M059J (cell line): Measurements from ENCODE around the gene KLHL42. TPM values are rescaled to one million over a fixed set of nuclear protein-coding genes. Genes with fewer than 3 reads are reported as not detected.
"Not testable (repeated sequence)": the region's sequence is repeated elsewhere in the genome, so short reads cannot be mapped to it uniquely, and the experiment has no call there.

Experiments
- DNase-seq: peaks from one replicate; pipeline ENCODE4 v3.0.0-alpha.2; 2012; ENCODE audit warnings: low read depth
- total RNA-seq: library from RNA; depleted of rRNA; stranded (reverse); fragments of >200 nt; shearing (Covaris generic); gene quantifications from 2 replicates; pipeline ENCODE4 v1.2.3, GENCODE V29; 2014; rRNA removed

KLHL42 gene, protein sequence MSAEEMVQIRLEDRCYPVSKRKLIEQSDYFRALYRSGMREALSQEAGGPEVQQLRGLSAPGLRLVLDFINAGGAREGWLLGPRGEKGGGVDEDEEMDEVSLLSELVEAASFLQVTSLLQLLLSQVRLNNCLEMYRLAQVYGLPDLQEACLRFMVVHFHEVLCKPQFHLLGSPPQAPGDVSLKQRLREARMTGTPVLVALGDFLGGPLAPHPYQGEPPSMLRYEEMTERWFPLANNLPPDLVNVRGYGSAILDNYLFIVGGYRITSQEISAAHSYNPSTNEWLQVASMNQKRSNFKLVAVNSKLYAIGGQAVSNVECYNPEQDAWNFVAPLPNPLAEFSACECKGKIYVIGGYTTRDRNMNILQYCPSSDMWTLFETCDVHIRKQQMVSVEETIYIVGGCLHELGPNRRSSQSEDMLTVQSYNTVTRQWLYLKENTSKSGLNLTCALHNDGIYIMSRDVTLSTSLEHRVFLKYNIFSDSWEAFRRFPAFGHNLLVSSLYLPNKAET
- total RNA-seq, result 9.1 and 13.2 TPM in 2 replicates

DNA sequence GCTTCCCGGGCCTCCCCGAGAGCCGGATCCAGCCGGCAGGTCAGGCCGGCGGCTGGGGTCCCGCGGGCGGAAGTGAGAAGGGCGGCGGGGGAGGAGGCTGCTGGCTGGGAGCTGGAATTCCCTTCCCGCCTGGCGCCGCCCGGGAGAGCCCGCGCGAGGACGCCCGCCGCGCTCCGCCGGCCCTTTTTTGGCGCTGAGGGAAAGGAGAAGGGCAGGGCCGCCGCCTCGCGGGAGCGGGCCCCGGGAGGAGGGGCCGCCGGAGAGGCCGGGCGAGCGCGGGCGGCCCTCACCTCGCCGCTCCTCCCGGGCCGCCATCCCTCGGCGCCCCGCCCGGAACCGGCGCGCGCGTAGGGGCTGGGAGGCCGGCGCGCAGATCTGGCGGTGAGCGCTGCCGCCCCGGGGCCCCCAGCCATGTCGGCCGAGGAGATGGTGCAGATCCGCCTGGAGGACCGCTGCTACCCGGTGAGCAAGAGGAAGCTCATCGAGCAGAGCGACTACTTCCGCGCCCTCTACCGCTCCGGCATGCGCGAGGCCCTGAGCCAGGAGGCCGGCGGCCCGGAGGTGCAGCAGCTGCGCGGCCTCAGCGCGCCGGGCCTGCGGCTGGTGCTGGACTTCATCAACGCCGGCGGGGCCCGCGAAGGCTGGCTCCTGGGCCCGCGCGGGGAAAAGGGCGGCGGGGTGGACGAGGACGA, at the start of gene KLHL42, which contains the start of gene MANSC4:
Gene KLHL42 (plus strand): TSS at position 314 of the 692 bp plus-strand sequence. CDS start 98 bp downstream, at position 412.
Gene MANSC4 (minus strand): TSS at position 317 of the 692 bp plus-strand sequence. CDS start 8,960 bp downstream, outside the sequence.
- DNase-seq, result peak; percentile 69

GRCh38 chr12:27732281-27732680, 47.8 kb upstream of the KLHL42 start:
- DNase-seq, result no peak

DNA sequence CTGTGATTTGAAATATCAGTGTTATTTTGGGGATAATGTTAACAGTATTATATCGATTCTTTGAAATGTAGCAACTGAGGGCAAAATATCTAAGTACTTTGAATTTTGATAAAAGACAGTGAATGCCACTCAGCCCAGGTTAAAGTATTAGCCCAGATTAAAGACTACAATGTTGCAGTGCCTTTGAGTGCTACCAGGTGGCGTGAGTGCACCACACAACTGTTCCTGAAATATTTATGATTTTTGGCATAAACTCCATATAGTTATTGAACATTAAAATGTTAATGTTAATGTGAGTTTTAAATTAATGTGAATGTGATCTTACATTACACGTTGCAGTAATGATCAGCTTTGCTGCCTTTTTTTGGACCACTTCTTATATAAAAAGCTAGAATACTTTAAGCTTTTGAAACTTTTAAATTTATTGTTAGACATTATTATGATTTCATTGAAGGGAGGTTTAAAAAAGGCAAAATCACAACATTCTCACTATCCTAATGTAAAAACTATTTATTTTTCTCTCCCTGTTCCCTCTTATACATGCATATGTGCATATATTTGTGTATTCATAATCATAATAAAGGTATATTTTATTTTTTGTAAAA, 46.9 kb upstream of the KLHL42 start:
- DNase-seq, result peak; percentile 24

DNA sequence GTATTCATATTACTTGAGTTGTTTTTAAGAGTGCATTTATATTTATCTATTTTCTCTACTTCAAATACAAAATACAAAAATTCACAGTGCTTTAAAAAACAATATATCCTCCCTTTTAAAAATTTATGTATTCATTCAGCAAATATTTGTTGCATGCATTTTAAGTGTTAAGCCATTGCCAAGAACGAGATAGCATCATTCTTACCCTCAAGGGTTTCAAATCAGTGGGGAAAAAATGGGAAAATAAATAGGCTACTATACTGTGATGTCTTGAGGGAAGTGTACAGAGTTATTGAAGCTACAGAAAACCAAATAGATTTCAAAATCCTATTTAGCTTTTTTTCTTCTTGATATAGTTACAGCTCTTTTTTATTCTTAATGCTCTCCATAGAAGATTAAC, 46.2 kb upstream of the KLHL42 start:
- no peak for DNase-seq

- not testable (repeated sequence) for DNase-seq
Observed at GRCh38 chr12:27734321-27734720, 45.7 kb upstream of the KLHL42 start.

DNA sequence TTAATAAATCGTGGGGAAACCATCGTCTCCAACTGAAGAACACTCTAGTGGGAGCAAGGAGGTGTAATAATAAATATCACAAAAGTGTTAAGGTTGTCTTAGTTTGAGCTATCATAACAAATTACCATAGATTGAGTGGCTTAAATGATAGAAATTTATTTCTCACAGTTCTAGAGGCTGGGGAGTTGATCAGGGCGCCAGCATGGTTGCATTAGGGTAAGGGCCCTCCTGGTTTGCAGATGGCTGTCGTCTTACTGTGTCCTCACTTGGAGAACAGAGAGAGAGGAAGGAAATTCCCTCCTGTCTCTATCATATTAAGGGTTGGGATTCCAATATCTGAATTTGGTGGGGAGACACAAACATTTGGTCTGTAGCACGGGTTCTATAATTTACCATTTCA, 36.4 kb upstream of the KLHL42 start:
- DNase-seq, result no peak

- DNase-seq, result not testable (repeated sequence)
Observed at GRCh38 chr12:27745734-27746133, 34.3 kb upstream of the KLHL42 start.

GRCh38 chr12:27747111-27747820, 32.8 kb upstream of the KLHL42 start:
- DNase-seq, result peak; percentile 25

- no peak for DNase-seq
Observed at GRCh38 chr12:27751386-27752047, 28.5 kb upstream of the KLHL42 start.

DNA sequence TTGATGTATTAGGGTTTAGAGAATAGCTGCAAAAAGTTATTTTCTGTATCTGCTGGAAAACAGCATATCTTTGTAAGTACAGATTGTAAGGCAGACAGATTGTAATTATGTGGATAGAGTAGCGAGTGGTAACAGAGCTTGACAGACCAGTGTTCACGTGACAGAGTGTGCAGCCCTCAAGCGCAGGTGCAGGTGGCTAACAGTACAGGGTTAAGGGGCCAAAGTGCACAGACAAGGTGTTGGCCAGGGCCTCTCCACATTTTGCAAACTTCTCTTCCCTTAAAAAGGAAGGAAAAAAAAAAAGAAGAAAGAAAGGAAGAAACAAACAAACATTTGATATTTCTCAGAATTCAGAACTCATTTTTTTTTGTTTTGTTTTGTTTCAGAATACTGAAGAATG, 25.2 kb upstream of the KLHL42 start:
- no peak for DNase-seq

- no peak for DNase-seq
Observed at GRCh38 chr12:27756670-27757195, 23.3 kb upstream of the KLHL42 start.

GRCh38 chr12:27762757-27763156, 17.3 kb upstream of the KLHL42 start:
- peak; percentile 45 for DNase-seq

DNA sequence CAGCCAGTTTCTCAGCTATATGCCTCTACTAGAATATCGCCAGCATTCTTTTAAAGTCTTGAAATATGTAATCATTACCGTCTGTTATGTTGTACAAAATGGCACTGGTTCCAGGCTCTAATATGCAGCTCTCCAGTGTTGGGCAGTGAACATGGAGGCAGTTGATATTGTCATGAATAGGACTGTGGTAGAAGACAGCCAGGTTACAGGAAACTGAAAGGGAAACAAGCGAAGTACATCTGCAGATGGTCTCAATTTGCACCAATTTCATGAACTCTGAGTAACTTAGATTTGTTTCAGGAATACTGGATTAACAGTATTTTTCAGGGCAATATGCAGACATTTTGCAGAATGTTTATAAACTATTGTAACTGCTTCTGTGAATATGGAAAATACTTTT, 13.4 kb upstream of the KLHL42 start:
- DNase-seq, result no peak

- DNase-seq, result no peak
Observed at GRCh38 chr12:27769142-27769673, 10.8 kb upstream of the KLHL42 start.

- DNase-seq, result no peak
Observed at GRCh38 chr12:27771481-27772327, 8.3 kb upstream of the KLHL42 start.

DNA sequence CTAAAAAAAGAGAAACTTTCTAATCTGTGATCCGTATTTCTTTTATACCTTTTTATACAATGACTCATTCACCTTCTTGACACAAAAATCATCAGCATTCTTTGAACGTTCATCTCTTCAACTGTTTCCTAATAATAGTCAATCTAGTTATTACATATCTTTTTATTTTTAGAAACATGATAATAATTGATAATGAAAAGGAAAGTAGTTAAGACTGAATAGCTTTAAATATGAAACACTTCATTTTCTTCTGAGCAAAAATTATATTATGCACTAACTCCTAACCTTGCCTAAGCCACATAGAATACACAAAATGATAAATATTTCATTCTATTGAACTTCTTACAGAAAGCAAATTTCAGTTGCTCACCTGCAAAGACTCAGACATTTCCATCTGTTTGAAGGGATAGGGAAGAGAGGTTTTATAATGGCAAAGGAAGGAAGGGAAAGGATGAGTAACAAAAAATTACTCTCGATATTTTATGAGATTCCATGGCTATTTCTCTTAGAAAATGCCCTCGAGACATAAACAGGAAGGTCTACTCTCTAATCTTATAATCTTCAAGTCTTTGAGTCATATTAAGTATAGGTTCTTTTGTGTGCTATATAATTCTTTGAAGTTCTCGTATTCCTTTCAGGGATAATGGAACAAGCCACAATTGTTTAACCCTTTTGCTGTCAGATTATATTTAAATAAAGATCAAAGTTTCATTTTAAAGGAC, 7.5 kb upstream of the KLHL42 start:
- peak; percentile 89 for DNase-seq

DNA sequence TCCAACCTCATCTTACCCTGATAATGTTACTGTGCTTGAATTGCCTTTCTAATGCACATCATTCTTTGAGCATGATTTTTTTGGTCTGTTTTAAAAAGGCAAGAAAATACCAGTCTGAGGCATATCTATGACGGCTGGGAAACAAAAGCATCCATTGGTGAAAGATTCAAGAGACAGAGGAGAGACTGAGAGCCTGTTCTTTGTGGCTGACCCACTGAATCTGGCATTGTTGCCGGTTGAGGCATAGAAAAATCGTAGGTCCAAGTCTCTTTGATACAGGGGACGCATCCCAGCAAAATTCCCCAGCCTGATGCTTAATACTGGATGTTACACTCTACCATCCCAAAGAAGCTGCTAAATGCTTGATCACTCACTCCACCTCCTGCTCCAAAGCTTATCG, 2.9 kb upstream of the KLHL42 start:
- no peak for DNase-seq

GRCh38 chr12:27778206-27778605, 1.8 kb upstream of the KLHL42 start:
- no peak for DNase-seq

GRCh38 chr12:27779416-27779919, 565 bp upstream of the KLHL42 start:
- peak; percentile 14 for DNase-seq
